GM12891 (cell line): Measurements from ENCODE around the gene ZNF827.
A peak's percentile ranks its signal among the peaks of the same experiment; 100 is the strongest.

Experiments used
- DNase-seq: peaks from one replicate; pipeline ENCODE4 v3.0.0; 2011; ENCODE audit warnings: low spot score; ENCODE audit not compliant: insufficient read length
- FAIRE-seq: peaks from 2 replicates; lab custom pipeline; 2011; peaks lifted over from hg19 to GRCh38; lab: Jason Lieb, UNC
- PAX5 ChIP-seq: IDR thresholded peaks from 2 replicates; pipeline ENCODE4 v1.6.1; 2011; ENCODE audit warnings: low read length, moderate library complexity, mild to moderate bottlenecking; ENCODE audit not compliant: insufficient read depth, severe bottlenecking
- POLR2A ChIP-seq: IDR thresholded peaks from 2 replicates; pipeline ENCODE4 v1.6.1; 2011; ENCODE audit warnings: low read depth, low read length, control low read depth
- POLR2AphosphoS5 ChIP-seq: IDR thresholded peaks from 2 replicates; pipeline ENCODE4 v1.6.1; 2011; ENCODE audit warnings: low read depth, low read length, control low read depth
- POU2F2 ChIP-seq: IDR thresholded peaks from 2 replicates; pipeline ENCODE4 v1.6.1; 2011; ENCODE audit warnings: low read depth, mild to moderate bottlenecking, control low read depth, low read length, moderate library complexity
- SPI1 ChIP-seq: IDR thresholded peaks from 2 replicates; pipeline ENCODE4 v1.6.1; 2011; ENCODE audit warnings: low read depth, low read length, control low read depth
- TAF1 ChIP-seq: IDR thresholded peaks from 2 replicates; pipeline ENCODE4 v1.6.1; 2011; ENCODE audit warnings: low read depth, low read length, control low read depth

Gene ZNF827

DNA sequence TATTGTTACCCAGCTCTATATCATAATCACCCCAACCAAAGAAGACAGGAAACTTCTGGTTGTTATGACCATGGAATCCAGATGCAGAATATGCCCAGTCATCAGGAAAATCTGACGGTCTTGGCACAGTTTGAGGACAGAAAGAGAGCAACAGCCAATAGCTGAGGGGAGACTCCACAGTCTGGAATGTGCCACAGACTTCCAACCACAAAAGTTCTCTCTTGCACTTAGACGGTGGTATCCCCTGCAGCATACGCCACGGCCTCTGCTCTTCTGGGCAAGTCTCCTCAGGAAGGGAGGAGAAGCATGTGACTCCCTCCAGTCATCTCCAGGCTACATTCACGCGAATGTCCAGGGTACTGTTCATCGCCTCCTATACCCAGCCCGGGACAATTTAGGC lies 18.4 kb downstream of the ZNF827 start:
- TF ChIP-seq PAX5 = no peak
- TF ChIP-seq TAF1 = no peak
- no peak for TF ChIP-seq SPI1
- TF ChIP-seq POLR2AphosphoS5 = no peak
- TF ChIP-seq POLR2A = no peak
- TF ChIP-seq POU2F2 = no peak
- no peak for FAIRE-seq
- DNase-seq = no peak

DNA sequence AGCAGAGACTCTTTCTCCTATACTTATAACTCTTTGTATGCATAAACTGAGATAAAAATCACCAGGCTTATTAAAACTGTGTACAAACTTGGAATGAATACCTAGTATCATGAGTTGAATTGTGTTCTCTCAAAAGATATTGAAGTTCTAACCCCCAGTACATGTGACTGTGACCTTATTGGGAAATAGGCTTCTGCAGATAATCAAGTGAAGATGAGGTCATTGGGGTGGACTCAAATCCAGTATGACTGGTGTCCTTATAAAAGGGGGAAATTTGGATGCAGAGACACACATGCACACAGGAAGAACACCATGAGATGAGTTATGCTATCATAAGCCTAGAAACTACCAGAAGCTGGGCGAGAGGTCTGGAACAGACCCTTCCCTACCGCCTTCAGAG lies 26.2 kb downstream of the ZNF827 start:
- FAIRE-seq (peak; percentile 47), DNase-seq (no peak)
- no peak for TF ChIP-seq SPI1
- no peak for TF ChIP-seq POLR2AphosphoS5
- no peak for TF ChIP-seq PAX5
- TF ChIP-seq POLR2A = no peak

DNA sequence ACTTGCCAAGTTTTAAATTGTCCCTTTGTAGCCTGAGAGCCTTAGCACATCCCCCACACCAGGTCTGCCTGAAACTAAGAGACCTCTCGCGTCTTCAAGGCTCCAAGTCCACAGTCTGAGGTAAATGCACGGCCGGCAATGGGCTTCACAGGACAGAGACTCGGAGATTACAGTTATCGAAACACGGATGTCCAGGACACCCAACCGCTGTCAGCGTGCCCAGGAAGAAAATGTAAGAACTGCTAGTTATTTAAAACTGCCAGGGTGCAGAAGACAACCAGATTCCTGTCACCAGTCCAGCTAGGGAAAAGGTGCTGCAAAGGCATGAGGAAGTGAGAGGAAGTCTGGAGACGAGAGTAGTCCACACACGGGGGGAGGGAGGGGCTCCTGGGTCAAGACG lies 28.9 kb downstream of the ZNF827 start:
- no peak for DNase-seq
- TF ChIP-seq PAX5 (no peak), SPI1 (peak; percentile 56; the same call in 1 of the 2 replicates), TAF1 (no peak)
- no peak for FAIRE-seq

DNA sequence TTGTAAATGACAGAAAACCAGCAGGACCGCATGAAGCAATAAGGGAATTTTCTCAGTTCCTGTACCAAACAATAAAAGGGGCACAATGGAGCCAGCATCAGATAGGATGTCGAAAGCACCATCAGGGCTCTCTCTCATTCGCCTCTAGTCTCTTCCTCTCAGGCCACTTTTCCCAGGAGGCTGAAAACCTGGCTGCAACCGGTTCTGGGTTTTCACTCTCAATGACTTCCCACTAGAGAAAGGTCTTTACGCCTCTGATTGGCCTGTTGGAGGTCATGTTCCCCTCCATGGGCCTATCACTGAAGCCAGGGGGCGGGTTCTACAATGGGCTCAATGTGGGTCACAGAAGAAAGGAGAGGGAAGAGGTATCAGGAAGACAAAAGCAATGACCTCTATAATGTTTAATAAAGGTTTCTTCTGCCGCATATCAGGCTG lies 29.3 kb downstream of the ZNF827 start:
- DNase-seq = no peak
- FAIRE-seq = no peak

DNA sequence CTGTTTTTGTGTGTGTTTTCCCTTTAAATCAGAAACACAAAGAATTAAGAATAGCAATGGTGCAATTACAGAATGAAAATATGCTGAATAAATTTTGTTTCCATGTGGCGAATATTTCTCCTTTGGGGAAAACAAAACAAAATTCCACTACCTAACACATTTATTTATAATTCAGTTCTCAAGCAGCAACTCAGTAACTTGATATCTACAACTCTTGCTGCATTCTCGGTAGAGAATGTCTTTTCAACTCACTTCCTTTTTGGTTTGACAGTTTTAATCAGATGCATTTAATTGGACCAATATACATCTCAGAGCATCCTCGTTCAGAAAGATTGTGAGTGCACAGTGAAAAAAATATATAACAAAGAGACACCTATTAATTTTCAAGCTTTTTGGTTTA lies 30.8 kb downstream of the ZNF827 start:
- DNase-seq (no peak), FAIRE-seq (no peak)
- no peak for TF ChIP-seq TAF1
- TF ChIP-seq PAX5 = no peak
- no peak for TF ChIP-seq SPI1
- TF ChIP-seq POU2F2 = no peak
- TF ChIP-seq POLR2AphosphoS5 = no peak
- no peak for TF ChIP-seq POLR2A

More for the DNA sequence above, 29.3 kb downstream of the ZNF827 start:
- no peak for TF ChIP-seq POLR2A
- no peak for TF ChIP-seq POLR2AphosphoS5
- no peak for TF ChIP-seq POU2F2
- no peak for TF ChIP-seq TAF1
- no peak for TF ChIP-seq PAX5

DNA sequence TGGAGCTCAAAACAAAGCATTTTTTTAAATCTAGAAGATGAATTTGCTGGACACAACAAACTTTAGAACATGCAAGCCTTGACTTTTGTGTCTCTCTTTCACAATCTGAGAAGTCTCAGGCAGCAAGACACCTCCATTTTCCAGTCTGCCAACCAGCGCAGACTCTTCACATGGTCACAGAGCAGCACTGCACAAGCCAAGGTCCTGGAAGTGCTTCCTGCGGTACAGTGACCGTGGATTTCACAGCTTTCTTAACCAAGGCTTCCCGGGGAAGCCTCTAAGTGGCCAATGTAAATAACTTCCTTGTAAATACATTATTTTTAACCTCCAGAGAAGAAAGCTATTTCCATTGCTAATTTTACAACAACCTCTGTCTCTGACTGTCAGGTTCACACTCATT lies 31.2 kb downstream of the ZNF827 start:
- FAIRE-seq (no peak), DNase-seq (no peak)
- TF ChIP-seq SPI1 (no peak), PAX5 (no peak), POLR2A (no peak), TAF1 (no peak), POLR2AphosphoS5 (no peak)

DNA sequence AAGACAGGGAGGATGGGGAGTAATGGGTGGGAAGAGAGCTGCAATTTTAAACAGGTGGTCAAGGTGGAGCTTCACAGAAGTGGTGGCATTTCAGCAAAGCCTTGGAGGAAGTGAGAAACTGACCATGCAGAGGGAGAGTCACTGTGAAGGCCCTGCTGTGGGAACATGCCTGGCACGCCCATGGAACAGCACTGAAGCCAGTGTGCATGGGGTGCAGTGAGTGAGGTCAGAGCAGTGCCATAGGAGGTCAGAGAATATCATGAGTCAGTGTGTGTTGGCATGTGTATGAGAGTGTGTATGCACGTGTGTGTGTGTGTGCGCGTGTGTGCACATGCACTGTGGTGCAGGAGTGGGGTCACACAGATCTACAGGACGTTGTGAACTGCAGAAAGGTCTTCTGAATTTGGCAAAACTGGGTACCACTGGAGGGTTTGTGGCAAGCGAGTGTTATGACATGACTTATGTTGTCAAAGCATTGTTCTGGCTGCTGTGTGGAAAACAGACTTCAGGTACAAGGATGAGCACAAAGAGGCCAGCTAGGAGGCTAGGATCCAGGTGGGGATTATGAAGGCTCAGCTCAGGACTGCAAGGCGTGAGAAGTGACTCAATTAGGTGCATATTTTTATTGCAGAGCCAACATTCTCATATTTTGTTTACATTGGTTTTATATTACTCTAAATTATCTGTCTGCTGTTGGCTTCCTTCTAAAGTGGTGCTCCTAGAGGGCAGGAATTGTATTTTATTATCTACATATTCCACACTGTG lies 34.0 kb downstream of the ZNF827 start:
- no peak for DNase-seq
- FAIRE-seq = peak; percentile 92
- no peak for TF ChIP-seq POU2F2
- peak; percentile 61 for TF ChIP-seq SPI1
- no peak for TF ChIP-seq POLR2AphosphoS5
- no peak for TF ChIP-seq PAX5
- TF ChIP-seq POLR2A = no peak
- no peak for TF ChIP-seq TAF1

DNA sequence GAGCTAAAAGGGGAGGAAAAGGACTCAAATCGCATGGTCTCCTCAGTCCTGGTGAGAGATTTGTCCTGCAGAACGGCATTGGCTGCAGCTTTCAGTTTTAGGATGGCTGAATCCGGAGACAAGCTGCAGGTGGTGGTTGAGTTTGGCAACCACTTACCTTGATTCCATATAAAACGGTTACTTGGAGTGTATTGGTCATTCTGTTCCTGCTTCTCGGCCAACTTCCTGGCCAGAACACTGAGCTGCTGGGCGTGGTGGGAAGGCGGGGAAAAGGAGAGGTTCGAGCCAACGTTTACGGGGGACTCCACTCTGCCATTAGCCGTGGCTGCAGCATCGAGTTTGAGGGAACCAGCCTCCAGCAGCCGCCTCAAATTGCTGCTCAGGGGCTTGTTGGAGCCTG lies 36.1 kb downstream of the ZNF827 start:
- TF ChIP-seq POU2F2 (no peak), POLR2A (no peak), PAX5 (no peak), POLR2AphosphoS5 (no peak), TAF1 (no peak), SPI1 (no peak)
- no peak for DNase-seq

DNA sequence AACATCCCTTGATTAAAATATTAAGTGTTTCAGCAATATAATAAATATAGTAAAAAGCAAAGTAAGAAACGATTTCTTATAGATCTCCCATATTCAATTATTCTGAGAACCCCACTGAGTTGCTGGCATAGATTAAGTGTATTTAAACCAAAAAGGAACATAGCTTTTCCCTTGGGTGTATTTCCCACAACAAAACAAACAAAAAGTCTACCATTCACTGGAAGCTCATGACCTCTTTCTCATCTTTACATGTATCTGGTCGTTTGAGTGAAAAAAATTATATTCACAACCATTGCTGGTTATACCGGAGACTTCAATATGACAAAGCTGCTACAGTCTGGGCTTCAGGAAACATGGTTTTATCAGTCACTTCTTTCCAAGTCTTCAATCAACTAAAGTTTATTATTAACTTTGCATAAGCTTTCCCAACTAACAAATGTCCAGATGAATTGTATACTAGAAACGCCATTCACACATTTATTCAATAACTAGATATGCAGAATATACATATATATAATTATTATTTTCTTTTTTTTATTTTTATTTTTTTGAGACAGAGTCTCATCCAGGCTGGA lies 38.6 kb downstream of the ZNF827 start:
- TF ChIP-seq TAF1 (no peak), PAX5 (no peak), POU2F2 (no peak), POLR2AphosphoS5 (no peak), SPI1 (no peak), POLR2A (no peak)
- FAIRE-seq = no peak
- DNase-seq = no peak

More for the DNA sequence above, 36.1 kb downstream of the ZNF827 start:
- FAIRE-seq = no peak

DNA sequence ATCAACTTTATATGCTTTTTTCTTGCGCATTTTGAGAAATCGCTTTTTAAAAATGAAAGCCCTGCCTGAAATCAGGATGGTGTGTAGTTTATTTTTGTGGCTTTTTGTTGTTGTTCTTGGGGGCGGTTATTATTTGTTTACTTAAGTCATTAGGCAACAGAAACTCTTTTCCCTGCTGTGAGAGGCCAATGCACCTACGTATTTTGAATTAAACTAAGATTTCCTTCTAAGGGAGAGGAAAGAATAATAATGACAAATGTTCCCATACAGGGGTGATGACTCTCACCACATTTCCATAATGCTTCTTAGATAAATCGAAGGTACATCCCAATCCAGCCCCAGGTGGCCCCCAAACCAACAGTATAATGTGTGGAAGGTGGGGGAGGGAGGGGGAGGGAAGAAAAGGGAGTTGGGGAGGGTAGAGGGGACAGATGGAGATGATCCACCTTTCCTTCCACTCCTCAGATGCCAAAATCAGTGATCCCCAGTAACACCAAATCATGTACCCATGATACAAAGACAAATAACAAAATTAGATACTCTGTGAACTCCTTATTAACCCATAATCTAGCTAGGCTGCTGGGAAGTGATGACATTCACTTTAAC lies 39.6 kb downstream of the ZNF827 start:
- DNase-seq (no peak), FAIRE-seq (no peak)

More for the DNA sequence above, 39.6 kb downstream of the ZNF827 start:
- no peak for TF ChIP-seq POLR2A
- no peak for TF ChIP-seq TAF1
- no peak for TF ChIP-seq SPI1
- no peak for TF ChIP-seq POU2F2
- TF ChIP-seq PAX5 = no peak
- no peak for TF ChIP-seq POLR2AphosphoS5
